ENCODE results near the gene VPS26C. TPM values are rescaled to one million over a fixed set of nuclear protein-coding genes. Genes with fewer than 3 reads are reported as not detected.

Gene VPS26C
- total RNA-seq, 1 experiment from 2014 or later, result 42.1 TPM

DNA sequence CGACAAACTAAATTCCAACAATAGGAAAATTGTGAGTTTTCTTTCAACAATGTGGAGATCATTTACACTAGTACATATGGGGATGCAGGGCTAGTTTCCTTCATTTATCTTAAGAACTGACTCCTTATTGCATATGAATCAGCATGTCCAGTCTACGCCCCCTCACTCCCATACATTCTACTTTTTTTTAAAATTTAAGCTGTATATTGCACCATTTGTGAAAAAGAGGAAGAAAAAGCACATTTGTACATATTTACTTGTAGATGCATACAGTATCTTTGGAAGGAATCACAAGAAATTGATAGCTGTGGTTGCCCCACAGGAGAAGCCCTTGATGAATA, 15.9 kb downstream of the VPS26C start (continued):
- TF ChIP-seq CEBPB (IDR thresholded peaks at IDR 0.05; ENCODE audit: low read depth), result no peak
- TF ChIP-seq, protein P1, sequence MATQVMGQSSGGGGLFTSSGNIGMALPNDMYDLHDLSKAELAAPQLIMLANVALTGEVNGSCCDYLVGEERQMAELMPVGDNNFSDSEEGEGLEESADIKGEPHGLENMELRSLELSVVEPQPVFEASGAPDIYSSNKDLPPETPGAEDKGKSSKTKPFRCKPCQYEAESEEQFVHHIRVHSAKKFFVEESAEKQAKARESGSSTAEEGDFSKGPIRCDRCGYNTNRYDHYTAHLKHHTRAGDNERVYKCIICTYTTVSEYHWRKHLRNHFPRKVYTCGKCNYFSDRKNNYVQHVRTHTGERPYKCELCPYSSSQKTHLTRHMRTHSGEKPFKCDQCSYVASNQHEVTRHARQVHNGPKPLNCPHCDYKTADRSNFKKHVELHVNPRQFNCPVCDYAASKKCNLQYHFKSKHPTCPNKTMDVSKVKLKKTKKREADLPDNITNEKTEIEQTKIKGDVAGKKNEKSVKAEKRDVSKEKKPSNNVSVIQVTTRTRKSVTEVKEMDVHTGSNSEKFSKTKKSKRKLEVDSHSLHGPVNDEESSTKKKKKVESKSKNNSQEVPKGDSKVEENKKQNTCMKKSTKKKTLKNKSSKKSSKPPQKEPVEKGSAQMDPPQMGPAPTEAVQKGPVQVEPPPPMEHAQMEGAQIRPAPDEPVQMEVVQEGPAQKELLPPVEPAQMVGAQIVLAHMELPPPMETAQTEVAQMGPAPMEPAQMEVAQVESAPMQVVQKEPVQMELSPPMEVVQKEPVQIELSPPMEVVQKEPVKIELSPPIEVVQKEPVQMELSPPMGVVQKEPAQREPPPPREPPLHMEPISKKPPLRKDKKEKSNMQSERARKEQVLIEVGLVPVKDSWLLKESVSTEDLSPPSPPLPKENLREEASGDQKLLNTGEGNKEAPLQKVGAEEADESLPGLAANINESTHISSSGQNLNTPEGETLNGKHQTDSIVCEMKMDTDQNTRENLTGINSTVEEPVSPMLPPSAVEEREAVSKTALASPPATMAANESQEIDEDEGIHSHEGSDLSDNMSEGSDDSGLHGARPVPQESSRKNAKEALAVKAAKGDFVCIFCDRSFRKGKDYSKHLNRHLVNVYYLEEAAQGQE (IDR thresholded peaks at IDR 0.05; ENCODE audit: low read depth), result no peak
- no peak for TF ChIP-seq POLR2A (IDR thresholded peaks at IDR 0.05; ENCODE audit: borderline replicate concordance, extremely low read depth, insufficient read depth, insufficient read length)
- no peak for TF ChIP-seq EGR1 (IDR thresholded peaks at IDR 0.05; ENCODE audit: low read depth)

DNA sequence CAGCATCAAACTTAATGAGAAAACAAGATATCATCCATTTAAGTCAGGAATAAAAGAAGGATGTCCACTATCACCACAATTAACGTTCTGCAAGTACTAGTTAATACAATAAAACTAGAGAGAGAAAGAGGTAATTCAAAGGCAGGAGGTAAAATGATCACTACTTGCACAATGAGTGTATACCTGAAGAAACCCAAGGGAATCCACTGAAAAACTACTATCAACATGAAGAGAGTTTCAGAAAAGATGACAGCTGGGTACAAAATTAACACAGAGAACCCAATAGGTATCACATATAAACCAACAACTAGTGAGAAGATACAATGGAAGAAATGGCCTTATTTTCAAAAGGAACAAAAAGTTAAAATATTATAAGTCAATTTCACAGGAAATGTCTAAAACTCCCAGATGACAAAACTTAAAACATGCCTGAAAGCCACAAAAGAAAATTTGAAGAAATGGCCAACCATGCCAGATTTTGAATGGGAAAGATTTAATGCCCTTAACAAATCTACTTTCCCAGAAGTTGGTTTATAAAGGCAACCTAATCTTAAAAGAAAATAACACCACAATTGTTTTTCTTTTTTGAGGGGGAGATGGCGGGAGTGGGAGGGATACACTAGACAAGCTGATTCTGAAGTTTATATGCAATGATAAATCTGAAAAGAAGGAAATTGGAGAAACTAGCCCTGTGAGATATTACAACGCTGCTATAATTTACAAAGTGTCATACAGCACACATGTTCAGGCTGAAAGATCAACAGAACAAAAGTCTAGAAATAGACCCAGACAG, 17.8 kb downstream of the VPS26C start:
- Histone ChIP-seq H4K20me1 (ENCODE audit: insufficient read depth) (no peaks in the 10 kb centered on the region), H3K4me3 (replicated peaks in 1 of 2; ENCODE audit: low read depth in 1 of 2, low read length in 2 of 2) (no peak overlapping the region), H3K9me2 (ENCODE audit: insufficient read depth) (no peaks in the 10 kb centered on the region), H3K79me2 (ENCODE audit: insufficient read depth, low read length) (peaks cover 91% of the 10 kb centered on the region), H3K36me3 (ENCODE audit: control insufficient read depth in 1 of 2, insufficient read depth in 2 of 2, low read length in 2 of 2) (no peaks in the 10 kb centered on the region), H3K27ac (ENCODE audit: low read depth, low read length) (no peak overlapping the region), H3K27me3 (ENCODE audit: insufficient read depth, low read length) (no peaks in the 10 kb centered on the region), H3K9ac (ENCODE audit: low read length) (no peak overlapping the region), H3K4me1 (ENCODE audit: control insufficient read depth in 1 of 2, insufficient read depth in 2 of 2, low read length in 2 of 2) (no peaks in the 10 kb centered on the region), H3K9me3 (ENCODE audit: control insufficient read depth in 1 of 2, insufficient read depth in 1 of 2, low read depth in 1 of 2, low read length in 2 of 2) (no peaks in the 10 kb centered on the region), H2AFZ (ENCODE audit: low read depth, low read length, poor library complexity, severe bottlenecking) (no peak overlapping the region), H3K4me2 (ENCODE audit: low read length) (no peak overlapping the region)
- TF ChIP-seq EGR1 (IDR thresholded peaks at IDR 0.05; ENCODE audit: low read depth) (no peak), SIN3A (IDR thresholded peaks at IDR 0.05; ENCODE audit: low read depth) (no peak), ELF1 (IDR thresholded peaks at IDR 0.05; ENCODE audit: borderline replicate concordance, low read depth) (no peak), EZH2 (IDR thresholded peaks at IDR 0.05) (no peak), CBX3 (IDR thresholded peaks at IDR 0.05; ENCODE audit: low read depth) (no peak)
- TF ChIP-seq, protein P2, sequence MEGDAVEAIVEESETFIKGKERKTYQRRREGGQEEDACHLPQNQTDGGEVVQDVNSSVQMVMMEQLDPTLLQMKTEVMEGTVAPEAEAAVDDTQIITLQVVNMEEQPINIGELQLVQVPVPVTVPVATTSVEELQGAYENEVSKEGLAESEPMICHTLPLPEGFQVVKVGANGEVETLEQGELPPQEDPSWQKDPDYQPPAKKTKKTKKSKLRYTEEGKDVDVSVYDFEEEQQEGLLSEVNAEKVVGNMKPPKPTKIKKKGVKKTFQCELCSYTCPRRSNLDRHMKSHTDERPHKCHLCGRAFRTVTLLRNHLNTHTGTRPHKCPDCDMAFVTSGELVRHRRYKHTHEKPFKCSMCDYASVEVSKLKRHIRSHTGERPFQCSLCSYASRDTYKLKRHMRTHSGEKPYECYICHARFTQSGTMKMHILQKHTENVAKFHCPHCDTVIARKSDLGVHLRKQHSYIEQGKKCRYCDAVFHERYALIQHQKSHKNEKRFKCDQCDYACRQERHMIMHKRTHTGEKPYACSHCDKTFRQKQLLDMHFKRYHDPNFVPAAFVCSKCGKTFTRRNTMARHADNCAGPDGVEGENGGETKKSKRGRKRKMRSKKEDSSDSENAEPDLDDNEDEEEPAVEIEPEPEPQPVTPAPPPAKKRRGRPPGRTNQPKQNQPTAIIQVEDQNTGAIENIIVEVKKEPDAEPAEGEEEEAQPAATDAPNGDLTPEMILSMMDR (IDR thresholded peaks at IDR 0.05 in 2 of 3, conservative IDR thresholded peaks at IDR 0.05 in 1 of 3; ENCODE audit: borderline replicate concordance in 1 of 3, insufficient read depth in 1 of 3, low read depth in 2 of 3, low read length in 2 of 3), result no peak
- TF ChIP-seq, protein P3, sequence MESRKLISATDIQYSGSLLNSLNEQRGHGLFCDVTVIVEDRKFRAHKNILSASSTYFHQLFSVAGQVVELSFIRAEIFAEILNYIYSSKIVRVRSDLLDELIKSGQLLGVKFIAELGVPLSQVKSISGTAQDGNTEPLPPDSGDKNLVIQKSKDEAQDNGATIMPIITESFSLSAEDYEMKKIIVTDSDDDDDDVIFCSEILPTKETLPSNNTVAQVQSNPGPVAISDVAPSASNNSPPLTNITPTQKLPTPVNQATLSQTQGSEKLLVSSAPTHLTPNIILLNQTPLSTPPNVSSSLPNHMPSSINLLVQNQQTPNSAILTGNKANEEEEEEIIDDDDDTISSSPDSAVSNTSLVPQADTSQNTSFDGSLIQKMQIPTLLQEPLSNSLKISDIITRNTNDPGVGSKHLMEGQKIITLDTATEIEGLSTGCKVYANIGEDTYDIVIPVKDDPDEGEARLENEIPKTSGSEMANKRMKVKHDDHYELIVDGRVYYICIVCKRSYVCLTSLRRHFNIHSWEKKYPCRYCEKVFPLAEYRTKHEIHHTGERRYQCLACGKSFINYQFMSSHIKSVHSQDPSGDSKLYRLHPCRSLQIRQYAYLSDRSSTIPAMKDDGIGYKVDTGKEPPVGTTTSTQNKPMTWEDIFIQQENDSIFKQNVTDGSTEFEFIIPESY (IDR thresholded peaks at IDR 0.05; ENCODE audit: extremely low read depth, insufficient replicate concordance, low read length), result no peak
- TF ChIP-seq, protein P1 (IDR thresholded peaks at IDR 0.05; ENCODE audit: low read depth), result no peak
- RAD21 ChIA-PET (ENCODE audit: low non-redundant PET in 1 of 2, low total read pairs in 2 of 2, uncharacterized antibody in 2 of 2, unreplicated experiment in 2 of 2), result no interaction called here
- DNase-seq (ENCODE audit: low read depth, low spot score) (no peak), ATAC-seq (no peak)
- BruUV-seq (replicated peaks), result no TSS peak
- intact Hi-C loops (cut with micrococcal nuclease), result no loop called here
- POLR2A ChIA-PET, result no interaction called here
- CTCF ChIA-PET, result no interaction called here
